WTC11 (cell line): ENCODE measurements around the gene JCAD. TPM values are rescaled to one million over a fixed set of nuclear protein-coding genes. Genes with fewer than 3 reads are reported as not detected.

Source experiments
- ATAC-seq: fragments of 200-7000 bp; cut with Tn5 transposase; 2 replicates; pipeline ENCODE4 v1.10.0; 2021; ENCODE audit warnings: mild to moderate bottlenecking, moderate library complexity
- CTCF ChIA-PET: fragments of 300-600 bp; sonication (Branson Sonifier 250); formaldehyde crosslinking; loops from one replicate; lab custom pipeline; 2021; ENCODE audit warnings: antibody characterized with exemption; lab: Charles Lee
- POLR2A ChIA-PET: fragments of 350-600 bp; sonication (Branson Sonifier 250); formaldehyde crosslinking; loops from one replicate; lab custom pipeline; 2021; ENCODE audit warnings: antibody characterized with exemption; lab: Charles Lee
- DNase-seq: peaks from one replicate; pipeline ENCODE4 v3.0.0; 2021; ENCODE audit warnings: low spot score
- H3K27ac Mint-ChIP-seq: 2 replicates; pipeline ENCODE4 v1.8.0; 2021; ENCODE audit warnings: mixed read lengths
- H3K27me3 Mint-ChIP-seq: 2 replicates; pipeline ENCODE4 v1.8.0; 2021; ENCODE audit warnings: low read depth, mild to moderate bottlenecking, moderate library complexity, mixed read lengths
- H3K36me3 Mint-ChIP-seq: 2 replicates; pipeline ENCODE4 v1.8.0; 2021; ENCODE audit warnings: mixed read lengths
- H3K4me1 Mint-ChIP-seq: 2 replicates; pipeline ENCODE4 v1.8.0; 2022; ENCODE audit warnings: mixed read lengths
- H3K4me3 Mint-ChIP-seq: 2 replicates; pipeline ENCODE4 v1.8.0; 2021; ENCODE audit warnings: mild to moderate bottlenecking, moderate library complexity, mixed read lengths
- H3K9me3 Mint-ChIP-seq: 2 replicates; pipeline ENCODE4 v1.8.0; 2021; ENCODE audit warnings: mixed read lengths
- AFF4 ChIP-seq: sonication (generic); formaldehyde crosslinking; IDR thresholded peaks from 2 replicates; pipeline ENCODE4 v1.8.1; 2023; ENCODE audit warnings: mild to moderate bottlenecking, missing genetic modification reagents, borderline replicate concordance
- ATF3 ChIP-seq: sonication (generic); formaldehyde crosslinking; conservative IDR thresholded peaks from 2 replicates; pipeline ENCODE4 v1.8.1; 2022; ENCODE audit warnings: mild to moderate bottlenecking, missing genetic modification reagents
- E2F1 ChIP-seq: sonication (generic); formaldehyde crosslinking; IDR thresholded peaks from 2 replicates; pipeline ENCODE4 v1.8.0; 2022; ENCODE audit warnings: mild to moderate bottlenecking, missing genetic modification reagents
- E2F4 ChIP-seq: sonication (generic); formaldehyde crosslinking; IDR thresholded peaks from 2 replicates; pipeline ENCODE4 v1.8.1; 2022; ENCODE audit warnings: low read depth, mild to moderate bottlenecking, moderate library complexity, missing genetic modification reagents, borderline replicate concordance
- ELF4 ChIP-seq: sonication (generic); formaldehyde crosslinking; IDR thresholded peaks from 2 replicates; pipeline ENCODE4 v1.8.1; 2022; ENCODE audit warnings: low read depth, mild to moderate bottlenecking, moderate library complexity, missing genetic modification reagents
- ERG ChIP-seq: fragments of 250-450 bp; sonication (Bioruptor Pico); IDR thresholded peaks from 2 replicates; pipeline ENCODE4 v1.8.0; 2021; ENCODE audit warnings: mild to moderate bottlenecking
- JAZF1 ChIP-seq: fragments of 250-450 bp; sonication (Bioruptor Pico); IDR thresholded peaks from 2 replicates; pipeline ENCODE4 v1.9.0; 2021; ENCODE audit warnings: moderate library complexity, mild to moderate bottlenecking, inconsistent platforms
- JUN ChIP-seq: sonication (generic); formaldehyde crosslinking; IDR thresholded peaks from 2 replicates; pipeline ENCODE4 v1.8.0; 2023; ENCODE audit warnings: mild to moderate bottlenecking, missing genetic modification reagents
- KAT7 ChIP-seq: sonication (generic); formaldehyde crosslinking; IDR thresholded peaks from 2 replicates; pipeline ENCODE4 v1.8.1; 2023; ENCODE audit warnings: missing genetic modification reagents, mild to moderate bottlenecking, borderline replicate concordance
- NFYB ChIP-seq: sonication (generic); formaldehyde crosslinking; conservative IDR thresholded peaks from 2 replicates; pipeline ENCODE4 v1.8.0; 2022; ENCODE audit warnings: low read depth, missing genetic modification reagents
- RELA ChIP-seq: sonication (generic); formaldehyde crosslinking; IDR thresholded peaks from 2 replicates; pipeline ENCODE4 v1.8.1; 2022; ENCODE audit warnings: missing genetic modification reagents, mild to moderate bottlenecking, borderline replicate concordance
- SMAD4 ChIP-seq: sonication (generic); formaldehyde crosslinking; IDR thresholded peaks from 2 replicates; pipeline ENCODE4 v1.8.0; 2022; ENCODE audit warnings: mild to moderate bottlenecking, missing genetic modification reagents
- STAT6 ChIP-seq: sonication (generic); formaldehyde crosslinking; conservative IDR thresholded peaks from 2 replicates; pipeline ENCODE4 v1.8.1; 2023; ENCODE audit warnings: mild to moderate bottlenecking, low read depth, missing genetic modification reagents, moderate library complexity
- TEAD1 ChIP-seq: sonication (generic); formaldehyde crosslinking; IDR thresholded peaks from 2 replicates; pipeline ENCODE4 v1.8.0; 2022; ENCODE audit warnings: mild to moderate bottlenecking, missing genetic modification reagents
- USF2 ChIP-seq: sonication (generic); formaldehyde crosslinking; IDR thresholded peaks from 2 replicates; pipeline ENCODE4 v1.8.1; 2023; ENCODE audit warnings: mild to moderate bottlenecking, missing genetic modification reagents, moderate library complexity
- ZNF138 ChIP-seq: sonication (generic); formaldehyde crosslinking; conservative IDR thresholded peaks from 2 replicates; pipeline ENCODE4 v1.8.1; 2022; ENCODE audit warnings: mild to moderate bottlenecking, moderate library complexity, missing genetic modification reagents
- total RNA-seq: library from RNA; stranded (reverse); gene quantifications from 3 replicates; pipeline ENCODE4 v1.2.3, GENCODE V29; 2021

JCAD gene
- total RNA-seq, 1 experiment from 2014 or later: 1.8 TPM

- Mint-ChIP-seq H3K27ac (no peak overlapping the region), H3K9me3 (no peaks in the 10 kb centered on the region), H3K4me1 (peaks cover 16% of the 10 kb centered on the region), H3K27me3 (no peaks in the 10 kb centered on the region)
- CTCF ChIA-PET: no interaction called here
- DNase-seq (no peak), ATAC-seq (no peak)
- TF ChIP-seq ELF4 (CRISPR knock-in tag) (no peak), STAT6 (CRISPR knock-in tag) (no peak), SMAD4 (CRISPR knock-in tag) (no peak), NFYB (CRISPR knock-in tag) (no peak), ATF3 (CRISPR knock-in tag) (no peak), RELA (CRISPR knock-in tag) (no peak)
- TF ChIP-seq, all 79 proteins: peak for 0
- POLR2A ChIA-PET: no interaction called here
- Mint-ChIP-seq H3K36me3 (no peaks in the 10 kb centered on the region), H3K4me3 (no peak overlapping the region)
These were observed 30.7 kb downstream of the JCAD start for GRCh38 chr10:30028738-30029030.

- DNase-seq: no peak
- CTCF ChIA-PET: interaction anchor here (1.2 to 2.7 kb wide), 2 partner anchors 12 to 213 kb away, joined by 3 to 14 read pairs; no protein-coding TSS in a partner anchor
- H3K27ac Mint-ChIP-seq: no peak overlapping the region
- TF ChIP-seq TEAD1 (no peak), JAZF1 (CRISPR knock-in tag) (no peak), USF2 (CRISPR knock-in tag) (no peak), JUN (no peak), AFF4 (no peak), ZNF138 (CRISPR knock-in tag) (no peak), ERG (CRISPR knock-in tag) (no peak), E2F4 (no peak), KAT7 (CRISPR knock-in tag) (no peak), E2F1 (no peak)
- TF ChIP-seq, all 79 proteins: peak for 0
- ATAC-seq: no peak
- Mint-ChIP-seq H3K9me3 (no peaks in the 10 kb centered on the region), H3K4me1 (peaks cover 11% of the 10 kb centered on the region), H3K36me3 (no peaks in the 10 kb centered on the region), H3K4me3 (no peak overlapping the region), H3K27me3 (no peaks in the 10 kb centered on the region)
- POLR2A ChIA-PET: no interaction called here
These were observed 31.2 kb downstream of the JCAD start for GRCh38 chr10:30028006-30028737.
